ENCODE measurements around the gene GMPPA.

The GMPPA gene

GRCh38 chr2:219468410-219469185, 30.1 kb upstream of the GMPPA start:
- no peak for DNase-seq

DNA sequence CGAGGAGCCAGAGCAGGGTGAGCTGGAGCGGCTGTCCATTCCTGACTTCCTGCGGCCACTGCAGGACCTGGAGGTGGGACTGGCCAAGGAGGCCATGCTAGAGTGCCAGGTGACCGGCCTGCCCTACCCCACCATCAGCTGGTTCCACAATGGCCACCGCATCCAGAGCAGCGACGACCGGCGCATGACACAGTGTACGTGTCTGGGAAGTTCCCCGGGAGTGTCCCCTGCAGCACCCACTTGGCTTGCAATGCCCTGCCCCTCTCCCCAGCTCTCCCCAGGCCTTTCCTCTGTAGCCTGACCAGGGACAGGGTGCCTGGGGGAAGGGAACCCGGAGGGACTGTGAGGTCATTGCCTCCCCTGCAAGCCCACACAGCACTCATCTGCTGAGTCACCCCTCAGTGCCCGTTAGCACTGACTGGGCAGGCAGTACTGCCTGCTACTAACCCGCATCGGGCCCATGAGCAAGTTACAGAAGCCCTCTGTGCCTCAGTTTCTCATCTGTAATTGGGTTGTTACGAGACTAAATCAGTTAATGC, 29.4 kb upstream of the GMPPA start:
- no peak for DNase-seq

DNA sequence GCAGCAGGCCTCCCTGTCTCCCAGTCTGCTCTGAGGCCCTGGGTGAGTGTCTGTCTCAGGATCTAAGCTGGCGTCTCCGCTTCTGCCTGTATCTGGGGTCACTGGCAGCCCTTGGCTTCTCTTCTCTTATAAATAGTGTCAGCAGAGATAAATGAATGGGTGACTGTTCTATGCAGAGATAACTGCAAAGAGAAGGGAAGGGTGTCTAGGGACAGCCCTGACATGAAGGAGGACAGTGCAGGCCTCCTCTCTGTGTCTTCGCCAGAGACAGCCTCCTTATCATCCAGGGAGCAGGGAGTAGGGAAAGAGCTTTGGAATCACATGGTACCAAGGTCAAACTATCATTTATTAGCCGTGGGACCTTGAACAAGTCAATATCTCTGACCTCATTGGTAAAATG, 28.3 kb upstream of the GMPPA start:
- DNase-seq: no peak

- no peak for DNase-seq
Observed at GRCh38 chr2:219471476-219472371, 27.0 kb upstream of the GMPPA start.

GRCh38 chr2:219472629-219473187, 26.0 kb upstream of the GMPPA start:
- no peak for DNase-seq

DNA sequence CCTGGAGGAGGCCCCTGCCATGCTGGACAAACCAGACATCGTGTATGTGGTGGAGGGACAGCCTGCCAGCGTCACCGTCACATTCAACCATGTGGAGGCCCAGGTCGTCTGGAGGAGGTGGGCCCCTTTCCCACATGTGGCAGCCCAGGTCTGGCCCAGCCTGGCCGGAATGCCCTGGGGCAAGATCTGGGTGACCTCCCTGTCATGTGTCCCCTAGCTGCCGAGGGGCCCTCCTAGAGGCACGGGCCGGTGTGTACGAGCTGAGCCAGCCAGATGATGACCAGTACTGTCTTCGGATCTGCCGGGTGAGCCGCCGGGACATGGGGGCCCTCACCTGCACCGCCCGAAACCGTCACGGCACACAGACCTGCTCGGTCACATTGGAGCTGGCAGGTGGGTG, 25.2 kb upstream of the GMPPA start:
- DNase-seq: no peak

GRCh38 chr2:219474285-219475060, 24.2 kb upstream of the GMPPA start:
- DNase-seq: no peak

GRCh38 chr2:219475278-219475677, 23.4 kb upstream of the GMPPA start:
- no peak for DNase-seq

GRCh38 chr2:219475697-219476651, 22.7 kb upstream of the GMPPA start:
- peak; percentile 34 for DNase-seq

DNA sequence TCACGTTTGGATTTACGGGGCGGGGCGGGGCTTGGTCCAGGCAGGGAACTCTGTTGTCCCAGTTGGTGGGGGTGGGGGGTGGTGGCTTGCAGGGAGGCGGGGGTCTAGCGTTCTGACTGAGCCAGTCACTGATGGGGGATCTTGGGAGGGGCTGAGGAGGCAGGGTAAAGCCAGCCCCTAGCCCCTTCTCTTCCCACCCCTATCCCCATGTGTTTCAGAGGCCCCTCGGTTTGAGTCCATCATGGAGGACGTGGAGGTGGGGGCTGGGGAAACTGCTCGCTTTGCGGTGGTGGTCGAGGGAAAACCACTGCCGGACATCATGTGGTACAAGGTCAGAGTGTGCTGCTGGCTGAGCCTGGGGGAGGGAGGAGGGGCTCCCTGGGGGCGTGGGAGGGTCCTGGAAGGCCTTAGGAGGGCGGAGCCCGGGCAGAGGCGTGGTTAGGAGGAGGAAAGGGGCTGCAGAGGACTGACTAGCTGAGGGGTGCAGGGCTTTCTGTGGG, 22.0 kb upstream of the GMPPA start:
- no peak for DNase-seq

DNA sequence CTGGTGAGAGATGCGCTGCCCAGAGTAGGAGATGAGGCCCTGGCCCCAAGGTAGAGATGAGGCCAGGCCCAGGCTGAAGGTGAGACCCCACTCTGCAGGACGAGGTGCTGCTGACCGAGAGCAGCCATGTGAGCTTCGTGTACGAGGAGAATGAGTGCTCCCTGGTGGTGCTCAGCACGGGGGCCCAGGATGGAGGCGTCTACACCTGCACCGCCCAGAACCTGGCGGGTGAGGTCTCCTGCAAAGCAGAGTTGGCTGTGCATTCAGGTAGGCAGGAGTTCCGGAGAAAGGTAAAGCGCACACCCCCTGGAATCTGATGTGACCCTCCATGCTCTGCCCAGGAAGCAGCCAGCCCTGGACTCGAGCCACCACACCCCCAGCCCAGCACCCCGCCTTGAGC, 21.5 kb upstream of the GMPPA start:
- no peak for DNase-seq

DNA sequence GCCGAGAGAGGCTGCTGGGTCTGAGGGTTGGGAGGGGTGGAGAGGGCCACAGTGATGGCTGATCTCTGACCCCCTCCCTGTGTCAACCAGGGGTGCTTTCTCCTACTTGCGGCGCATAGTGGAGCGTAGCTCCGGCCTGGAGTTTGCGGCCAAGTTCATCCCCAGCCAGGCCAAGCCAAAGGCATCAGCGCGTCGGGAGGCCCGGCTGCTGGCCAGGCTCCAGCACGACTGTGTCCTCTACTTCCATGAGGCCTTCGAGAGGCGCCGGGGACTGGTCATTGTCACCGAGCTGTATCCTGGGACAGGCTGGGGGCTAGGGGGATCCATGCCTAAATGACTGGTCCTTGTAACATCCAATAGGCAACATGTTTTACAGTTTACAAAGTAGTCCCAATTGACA, 20.9 kb upstream of the GMPPA start:
- no peak for DNase-seq

GRCh38 chr2:219478916-219479315, 19.8 kb upstream of the GMPPA start:
- DNase-seq: no peak

DNA sequence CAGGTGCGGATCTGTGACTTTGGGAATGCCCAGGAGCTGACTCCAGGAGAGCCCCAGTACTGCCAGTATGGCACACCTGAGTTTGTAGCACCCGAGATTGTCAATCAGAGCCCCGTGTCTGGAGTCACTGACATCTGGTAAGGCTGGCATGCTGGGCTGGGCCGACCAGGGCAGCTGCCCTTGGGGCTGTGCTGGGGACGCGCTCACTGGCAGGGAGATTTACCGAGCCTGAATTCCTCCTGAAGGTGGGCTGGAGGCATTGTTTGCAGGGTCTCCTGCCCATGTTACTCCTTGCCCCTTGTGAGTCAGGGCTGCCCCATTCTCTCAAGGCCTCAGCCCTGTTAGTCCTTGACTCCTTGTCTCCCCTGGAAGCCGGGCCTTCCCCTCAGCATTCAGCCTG, 18.7 kb upstream of the GMPPA start:
- DNase-seq: no peak

- DNase-seq: no peak
Observed at GRCh38 chr2:219482674-219483405, 15.9 kb upstream of the GMPPA start.

GRCh38 chr2:219483451-219484342, 15.0 kb upstream of the GMPPA start:
- DNase-seq: no peak

DNA sequence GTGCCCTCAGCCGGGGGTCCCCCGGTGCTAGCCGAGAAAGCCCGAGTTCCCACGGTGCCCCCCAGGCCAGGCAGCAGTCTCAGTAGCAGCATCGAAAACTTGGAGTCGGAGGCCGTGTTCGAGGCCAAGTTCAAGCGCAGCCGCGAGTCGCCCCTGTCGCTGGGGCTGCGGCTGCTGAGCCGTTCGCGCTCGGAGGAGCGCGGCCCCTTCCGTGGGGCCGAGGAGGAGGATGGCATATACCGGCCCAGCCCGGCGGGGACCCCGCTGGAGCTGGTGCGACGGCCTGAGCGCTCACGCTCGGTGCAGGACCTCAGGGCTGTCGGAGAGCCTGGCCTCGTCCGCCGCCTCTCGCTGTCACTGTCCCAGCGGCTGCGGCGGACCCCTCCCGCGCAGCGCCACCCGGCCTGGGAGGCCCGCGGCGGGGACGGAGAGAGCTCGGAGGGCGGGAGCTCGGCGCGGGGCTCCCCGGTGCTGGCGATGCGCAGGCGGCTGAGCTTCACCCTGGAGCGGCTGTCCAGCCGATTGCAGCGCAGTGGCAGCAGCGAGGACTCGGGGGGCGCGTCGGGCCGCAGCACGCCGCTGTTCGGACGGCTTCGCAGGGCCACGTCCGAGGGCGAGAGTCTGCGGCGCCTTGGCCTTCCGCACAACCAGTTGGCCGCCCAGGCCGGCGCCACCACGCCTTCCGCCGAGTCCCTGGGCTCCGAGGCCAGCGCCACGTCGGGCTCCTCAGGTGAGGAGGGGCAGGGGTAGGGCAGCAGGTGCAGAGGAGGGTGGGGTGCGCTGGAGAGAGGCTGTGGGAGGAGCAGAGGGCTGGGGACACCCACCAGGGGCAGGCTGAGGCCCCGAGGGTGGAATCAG, 14.1 kb upstream of the GMPPA start:
- DNase-seq: no peak

DNA sequence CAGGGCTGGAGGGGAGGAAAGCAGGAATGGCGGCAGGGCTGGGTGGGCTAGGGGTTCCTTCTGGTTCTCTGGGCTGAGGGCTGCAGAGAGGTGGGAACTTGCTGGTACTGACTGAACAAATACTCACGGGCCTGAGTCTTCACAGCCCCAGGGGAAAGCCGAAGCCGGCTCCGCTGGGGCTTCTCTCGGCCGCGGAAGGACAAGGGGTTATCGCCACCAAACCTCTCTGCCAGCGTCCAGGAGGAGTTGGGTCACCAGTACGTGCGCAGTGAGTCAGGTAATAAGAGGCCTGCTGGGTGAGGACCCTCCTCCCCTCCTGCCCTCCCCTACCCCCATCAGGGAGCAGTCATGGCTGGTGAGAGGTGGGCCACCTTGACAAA, 13.5 kb upstream of the GMPPA start:
- DNase-seq: no peak
